Measurements from ENCODE around the gene ATP5PB.

ATP5PB gene

DNA sequence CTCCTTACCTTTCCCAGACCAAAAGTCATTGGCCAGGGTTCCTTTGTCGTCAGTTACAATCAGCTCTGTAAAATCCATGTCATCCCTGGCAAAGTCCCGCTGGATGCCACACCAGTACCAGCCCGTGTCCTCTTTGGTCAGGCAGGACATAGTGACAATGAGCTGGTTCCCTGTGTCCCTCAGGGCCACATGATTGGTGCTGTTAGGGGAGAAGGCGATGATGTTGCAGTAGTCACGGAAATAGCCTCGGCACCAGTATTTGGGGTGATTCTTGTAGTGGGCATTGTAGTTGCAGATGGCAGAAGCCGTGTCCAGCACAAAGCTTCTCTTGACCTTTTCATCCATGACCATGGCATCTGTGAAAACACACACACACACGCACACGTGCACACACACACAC, 39.4 kb downstream of the ATP5PB start:
- Histone ChIP-seq H3K4me1 (ENCODE audit: insufficient read depth, low read length) (no peaks in the 10 kb centered on the region), H3K4me2 (ENCODE audit: insufficient read depth, low read length) (no peak overlapping the region), H3K4me3 (ENCODE audit: low read depth in 1 of 2, low read length in 2 of 2) (no peak overlapping the region), H3K9me3 (ENCODE audit: insufficient read depth, low read length, severe bottlenecking) (no peaks in the 10 kb centered on the region), H4K20me1 (ENCODE audit: insufficient read depth, low read length) (no peaks in the 10 kb centered on the region), H3K9ac (ENCODE audit: low read depth, low read length) (no peak overlapping the region), H3K79me2 (ENCODE audit: insufficient read depth, low read length) (no peaks in the 10 kb centered on the region), H3K27me3 (ENCODE audit: insufficient read depth, low read length, poor library complexity) (no peaks in the 10 kb centered on the region), H3K36me3 (ENCODE audit: insufficient read depth, low read length) (no peaks in the 10 kb centered on the region), H3K27ac (ENCODE audit: low read length) (no peak overlapping the region), H2AFZ (ENCODE audit: low read depth, low read length) (no peak overlapping the region)
- DNase-seq (no peak), ATAC-seq (ENCODE audit: insufficient read depth, low read depth) (no peak)
- TF ChIP-seq, protein P1, sequence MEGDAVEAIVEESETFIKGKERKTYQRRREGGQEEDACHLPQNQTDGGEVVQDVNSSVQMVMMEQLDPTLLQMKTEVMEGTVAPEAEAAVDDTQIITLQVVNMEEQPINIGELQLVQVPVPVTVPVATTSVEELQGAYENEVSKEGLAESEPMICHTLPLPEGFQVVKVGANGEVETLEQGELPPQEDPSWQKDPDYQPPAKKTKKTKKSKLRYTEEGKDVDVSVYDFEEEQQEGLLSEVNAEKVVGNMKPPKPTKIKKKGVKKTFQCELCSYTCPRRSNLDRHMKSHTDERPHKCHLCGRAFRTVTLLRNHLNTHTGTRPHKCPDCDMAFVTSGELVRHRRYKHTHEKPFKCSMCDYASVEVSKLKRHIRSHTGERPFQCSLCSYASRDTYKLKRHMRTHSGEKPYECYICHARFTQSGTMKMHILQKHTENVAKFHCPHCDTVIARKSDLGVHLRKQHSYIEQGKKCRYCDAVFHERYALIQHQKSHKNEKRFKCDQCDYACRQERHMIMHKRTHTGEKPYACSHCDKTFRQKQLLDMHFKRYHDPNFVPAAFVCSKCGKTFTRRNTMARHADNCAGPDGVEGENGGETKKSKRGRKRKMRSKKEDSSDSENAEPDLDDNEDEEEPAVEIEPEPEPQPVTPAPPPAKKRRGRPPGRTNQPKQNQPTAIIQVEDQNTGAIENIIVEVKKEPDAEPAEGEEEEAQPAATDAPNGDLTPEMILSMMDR (IDR thresholded peaks at IDR 0.05; ENCODE audit: borderline replicate concordance, extremely low read depth, low read length, poor library complexity, severe bottlenecking), result no peak
- no peak for TF ChIP-seq EZH2 (IDR thresholded peaks at IDR 0.05; ENCODE audit: borderline replicate concordance, low read depth, low read length, severe bottlenecking)

DNA sequence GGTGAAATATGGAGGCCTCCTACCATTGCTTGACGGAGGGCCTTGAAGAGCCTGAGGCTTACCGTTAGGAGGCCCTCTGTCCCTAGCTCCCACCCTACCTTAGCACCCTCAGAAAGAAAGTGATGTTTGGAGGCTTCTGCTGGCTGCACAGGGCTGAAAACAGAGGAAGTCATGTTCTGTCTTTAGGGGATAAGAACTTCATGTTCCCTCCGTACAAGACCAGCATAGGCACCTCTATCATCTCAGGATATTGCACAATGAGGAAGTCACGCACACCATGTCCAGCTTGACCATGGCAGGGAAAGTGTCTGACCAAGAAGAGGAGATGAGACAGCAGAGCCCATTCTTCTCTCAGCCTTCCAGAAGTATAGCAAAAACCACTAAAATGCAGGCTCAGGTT, 40.3 kb downstream of the ATP5PB start:
- H3K4me2 ChIP-seq (ENCODE audit: insufficient read depth, low read length), result no peak overlapping the region
- H3K9ac ChIP-seq (ENCODE audit: low read depth, low read length), result no peak overlapping the region
- no peak overlapping the region for H2AFZ ChIP-seq (ENCODE audit: low read depth, low read length)
- no peak overlapping the region for H3K4me3 ChIP-seq (ENCODE audit: low read depth in 1 of 2, low read length in 2 of 2)
- H3K4me1 ChIP-seq (ENCODE audit: insufficient read depth, low read length), result no peaks in the 10 kb centered on the region
- DNase-seq, result no peak
- no peaks in the 10 kb centered on the region for H3K36me3 ChIP-seq (ENCODE audit: insufficient read depth, low read length)
- H3K79me2 ChIP-seq (ENCODE audit: insufficient read depth, low read length), result no peaks in the 10 kb centered on the region
- no peaks in the 10 kb centered on the region for H3K27me3 ChIP-seq (ENCODE audit: insufficient read depth, low read length, poor library complexity)
- H3K27ac ChIP-seq (ENCODE audit: low read length), result no peak overlapping the region
- TF ChIP-seq, protein P1 (IDR thresholded peaks at IDR 0.05; ENCODE audit: borderline replicate concordance, extremely low read depth, low read length, poor library complexity, severe bottlenecking), result no peak
- TF ChIP-seq EZH2 (IDR thresholded peaks at IDR 0.05; ENCODE audit: borderline replicate concordance, low read depth, low read length, severe bottlenecking), result no peak
- no peaks in the 10 kb centered on the region for H4K20me1 ChIP-seq (ENCODE audit: insufficient read depth, low read length)
- no peak for ATAC-seq (ENCODE audit: insufficient read depth, low read depth)
- H3K9me3 ChIP-seq (ENCODE audit: insufficient read depth, low read length, severe bottlenecking), result no peaks in the 10 kb centered on the region

DNA sequence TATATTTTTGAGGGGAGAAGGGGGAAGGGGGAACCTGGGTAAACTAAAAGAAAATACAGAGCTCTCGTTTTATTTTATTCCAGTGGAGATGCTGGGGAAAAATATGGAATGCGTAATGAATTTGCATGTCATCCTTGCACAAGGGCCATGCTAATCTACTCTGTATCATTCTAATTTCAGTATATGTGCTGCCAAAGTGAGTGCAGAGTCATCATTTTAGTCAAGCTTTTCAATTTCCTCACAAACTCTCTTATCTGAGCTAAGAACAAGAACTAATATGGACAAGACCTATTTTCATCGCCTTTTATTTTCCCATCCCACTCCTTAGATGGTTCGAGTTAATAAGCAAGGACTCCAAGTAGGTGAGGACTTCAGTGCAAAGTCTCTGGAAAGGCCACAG, 41.0 kb downstream of the ATP5PB start:
- Histone ChIP-seq H2AFZ (ENCODE audit: low read depth, low read length) (no peak overlapping the region), H3K4me1 (ENCODE audit: insufficient read depth, low read length) (no peaks in the 10 kb centered on the region), H3K9me3 (ENCODE audit: insufficient read depth, low read length, severe bottlenecking) (no peaks in the 10 kb centered on the region), H3K9ac (ENCODE audit: low read depth, low read length) (no peak overlapping the region), H3K36me3 (ENCODE audit: insufficient read depth, low read length) (no peaks in the 10 kb centered on the region), H4K20me1 (ENCODE audit: insufficient read depth, low read length) (no peaks in the 10 kb centered on the region), H3K27me3 (ENCODE audit: insufficient read depth, low read length, poor library complexity) (no peaks in the 10 kb centered on the region), H3K27ac (ENCODE audit: low read length) (no peak overlapping the region), H3K4me2 (ENCODE audit: insufficient read depth, low read length) (no peak overlapping the region), H3K4me3 (ENCODE audit: low read depth in 1 of 2, low read length in 2 of 2) (no peak overlapping the region), H3K79me2 (ENCODE audit: insufficient read depth, low read length) (no peaks in the 10 kb centered on the region)
- DNase-seq (no peak), ATAC-seq (ENCODE audit: insufficient read depth, low read depth) (no peak)
- TF ChIP-seq, protein P1 (IDR thresholded peaks at IDR 0.05; ENCODE audit: borderline replicate concordance, extremely low read depth, low read length, poor library complexity, severe bottlenecking), result no peak
- TF ChIP-seq EZH2 (IDR thresholded peaks at IDR 0.05; ENCODE audit: borderline replicate concordance, low read depth, low read length, severe bottlenecking), result no peak

DNA sequence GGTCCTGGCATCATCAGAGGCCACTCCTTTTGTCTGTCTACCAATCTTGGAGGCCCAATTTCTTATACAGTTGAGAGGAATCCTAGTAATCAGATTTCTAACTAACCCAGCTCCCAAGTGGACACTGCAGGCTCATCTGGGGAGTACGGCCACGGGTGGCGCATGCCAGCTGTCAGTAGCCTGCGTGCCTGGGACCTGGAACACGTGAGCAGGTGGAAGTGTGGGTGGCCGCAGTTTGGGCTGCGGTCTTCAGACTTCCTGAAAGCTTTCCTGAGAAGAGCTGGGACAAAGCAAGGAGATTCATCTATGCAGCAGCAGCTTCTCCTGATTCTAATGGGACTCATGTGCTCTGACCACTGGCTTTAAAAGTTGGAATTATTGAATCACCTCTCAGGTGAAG, 41.8 kb downstream of the ATP5PB start:
- ATAC-seq (ENCODE audit: insufficient read depth, low read depth), result no peak
- H2AFZ ChIP-seq (ENCODE audit: low read depth, low read length), result no peak overlapping the region
- no peaks in the 10 kb centered on the region for H4K20me1 ChIP-seq (ENCODE audit: insufficient read depth, low read length)
- H3K9ac ChIP-seq (ENCODE audit: low read depth, low read length), result no peak overlapping the region
- no peak overlapping the region for H3K4me2 ChIP-seq (ENCODE audit: insufficient read depth, low read length)
- no peaks in the 10 kb centered on the region for H3K4me1 ChIP-seq (ENCODE audit: insufficient read depth, low read length)
- DNase-seq, result no peak
- no peaks in the 10 kb centered on the region for H3K9me3 ChIP-seq (ENCODE audit: insufficient read depth, low read length, severe bottlenecking)
- no peak overlapping the region for H3K27ac ChIP-seq (ENCODE audit: low read length)
- H3K27me3 ChIP-seq (ENCODE audit: insufficient read depth, low read length, poor library complexity), result no peaks in the 10 kb centered on the region
- TF ChIP-seq, protein P1 (IDR thresholded peaks at IDR 0.05; ENCODE audit: borderline replicate concordance, extremely low read depth, low read length, poor library complexity, severe bottlenecking), result no peak
- TF ChIP-seq EZH2 (IDR thresholded peaks at IDR 0.05; ENCODE audit: borderline replicate concordance, low read depth, low read length, severe bottlenecking), result no peak
- no peaks in the 10 kb centered on the region for H3K79me2 ChIP-seq (ENCODE audit: insufficient read depth, low read length)
- no peaks in the 10 kb centered on the region for H3K36me3 ChIP-seq (ENCODE audit: insufficient read depth, low read length)
- H3K4me3 ChIP-seq (ENCODE audit: low read depth in 1 of 2, low read length in 2 of 2), result no peak overlapping the region
